Natural killer cell (primary cell): ENCODE data around the gene FNTB. TPM values are rescaled to one million over a fixed set of nuclear protein-coding genes. Genes with fewer than 3 reads are reported as not detected.

Experiments used
- ATAC-seq, 3 donors: fragments of 150-1000 bp in 2 of 3; fragments of 200-7000 bp in 1 of 3; cut with Tn5 transposase; 1 replicate in 1 of 3; 2 replicates in 2 of 3; pipeline ENCODE4 v1.10.0; 2021; ENCODE audit warnings: mild to moderate bottlenecking in 2 of 3, moderate library complexity in 2 of 3
- DNase-seq, 2 donors: peaks; one replicate each; pipeline versions ENCODE4 v3.0.0 to v3.0.0-alpha.2; 2013 to 2021; ENCODE audit warnings: mixed read lengths in 1 of 2
- H3K27ac ChIP-seq: one replicate; pipeline ENCODE4 v1.5.1; 2013; ENCODE audit warnings: mild to moderate bottlenecking, low read length
- H3K27me3 ChIP-seq: one replicate; pipeline ENCODE4 v1.6.1; 2013; ENCODE audit warnings: low read length; ENCODE audit not compliant: control insufficient read depth, insufficient read depth
- H3K36me3 ChIP-seq: one replicate; pipeline ENCODE4 v1.6.1; 2013; ENCODE audit warnings: low read length; ENCODE audit not compliant: control insufficient read depth, insufficient read depth
- H3K4me1 ChIP-seq: one replicate; pipeline ENCODE4 v1.6.1; 2013; ENCODE audit warnings: low read length; ENCODE audit not compliant: control insufficient read depth, insufficient read depth
- H3K4me3 ChIP-seq: one replicate; pipeline ENCODE4 v1.5.1; 2013; ENCODE audit warnings: low read length
- H3K9me3 ChIP-seq: one replicate; pipeline ENCODE4 v1.6.1; 2013; ENCODE audit warnings: low read length; ENCODE audit not compliant: control insufficient read depth, insufficient read depth
- H3K27ac Mint-ChIP-seq, 2 donors: one replicate each; pipeline ENCODE4 v1.8.0; 2022; ENCODE audit warnings: mild to moderate bottlenecking in 2 of 2, mixed read lengths in 2 of 2, moderate library complexity in 1 of 2
- H3K27me3 Mint-ChIP-seq, 2 donors: one replicate each; pipeline ENCODE4 v1.8.0; 2022; ENCODE audit warnings: low read depth in 2 of 2, mixed read lengths in 2 of 2
- H3K36me3 Mint-ChIP-seq: one replicate; pipeline ENCODE4 v1.8.0; 2022; ENCODE audit warnings: mixed read lengths
- H3K4me1 Mint-ChIP-seq, 2 donors: one replicate each; pipeline ENCODE4 v1.8.0; 2022; ENCODE audit warnings: mixed read lengths in 2 of 2
- H3K4me3 Mint-ChIP-seq: one replicate; pipeline ENCODE4 v1.8.0; 2022; ENCODE audit warnings: mild to moderate bottlenecking, moderate library complexity, mixed read lengths
- H3K9me3 Mint-ChIP-seq, 2 donors: one replicate each; pipeline ENCODE4 v1.8.0; 2022; ENCODE audit warnings: mixed read lengths in 2 of 2
- CTCF ChIP-seq: fragments of 200-600 bp; IDR thresholded peaks from one replicate; pipeline ENCODE4 v1.8.0; 2022; ENCODE audit warnings: antibody characterized with exemption
- WGBS: methylation state at CpG from one replicate; pipeline ENCODE4 v1.1.7; 2013; ENCODE audit warnings: missing lambda C conversion rate; ENCODE audit not compliant: insufficient coverage; 5-methylcytosine and 5-hydroxymethylcytosine counted together
- intact Hi-C: fragments of 100-400 bp; cut with micrococcal nuclease; formaldehyde crosslinking; loops from one replicate; pipeline ENCODE4 v1.14.2; 2022
- total RNA-seq, 4 donors: library from RNA; stranded (reverse); fragments of 120-200 nt in 1 of 4; gene quantifications; one replicate each; pipeline versions ENCODE4 v1.2.3 to v1.2.4, GENCODE V29; 2013 to 2022

FNTB gene
- total RNA-seq, 3 donors from 2014 or later (not counting 1 experiment from before 2014, with no cell fraction given), result 4.0 to 8.7 (median 8.4) TPM

- ATAC-seq (no peak), DNase-seq (no peak)
- TF ChIP-seq CTCF, result no peak
- no peak overlapping the region for H3K4me3 Mint-ChIP-seq
- H3K36me3 Mint-ChIP-seq, result peaks cover 5% of the 10 kb centered on the region
- intact Hi-C loops, result no loop called here
- H3K27me3 Mint-ChIP-seq, result no peaks in the 10 kb centered on the region
- no peaks in the 10 kb centered on the region for H3K4me1 ChIP-seq
- H3K9me3 ChIP-seq, result no peaks in the 10 kb centered on the region
- no peaks in the 10 kb centered on the region for H3K9me3 Mint-ChIP-seq
- no peak overlapping the region for H3K27ac Mint-ChIP-seq
- no peak overlapping the region for H3K27ac ChIP-seq
- no peaks in the 10 kb centered on the region for H3K27me3 ChIP-seq
- peaks cover 55% of the 10 kb centered on the region for H3K36me3 ChIP-seq
- WGBS, result 95% methylated on average over 7 of the region's 7 CpGs
- H3K4me3 ChIP-seq, result no peak overlapping the region
- peaks cover 4 to 14% of the 10 kb centered on the region in 2 donors for H3K4me1 Mint-ChIP-seq
These were observed 79.0 kb downstream of the FNTB start for GRCh38 chr14:65065719-65066118.

- 99% methylated on average over 5 of the region's 5 CpGs for WGBS
- no peaks in the 10 kb centered on the region for H3K9me3 Mint-ChIP-seq
- Histone ChIP-seq H3K36me3 (peaks cover 30% of the 10 kb centered on the region), H3K27ac (no peak overlapping the region), H3K9me3 (no peaks in the 10 kb centered on the region), H3K27me3 (no peaks in the 10 kb centered on the region), H3K4me1 (peaks cover 5% of the 10 kb centered on the region), H3K4me3 (no peak overlapping the region)
- H3K4me3 Mint-ChIP-seq, result no peak overlapping the region
- ATAC-seq, result no peak
- no peak for DNase-seq
- no peak for TF ChIP-seq CTCF
- H3K36me3 Mint-ChIP-seq, result no peaks in the 10 kb centered on the region
- peaks cover 17 to 18% of the 10 kb centered on the region in 2 donors for H3K4me1 Mint-ChIP-seq
- no peak overlapping the region for H3K27ac Mint-ChIP-seq
- intact Hi-C loops, result no loop called here
- no peaks in the 10 kb centered on the region for H3K27me3 Mint-ChIP-seq
These were observed 83.2 kb downstream of the FNTB start for GRCh38 chr14:65069874-65070413.

GRCh38 chr14:65070471-65070976 is 83.8 kb downstream of the FNTB start:
- Histone ChIP-seq H3K4me3 (no peak overlapping the region), H3K36me3 (peaks cover 32% of the 10 kb centered on the region), H3K4me1 (peaks cover 5% of the 10 kb centered on the region), H3K27me3 (no peaks in the 10 kb centered on the region), H3K9me3 (no peaks in the 10 kb centered on the region), H3K27ac (no peak overlapping the region)
- H3K4me3 Mint-ChIP-seq, result no peak overlapping the region
- no peaks in the 10 kb centered on the region for H3K36me3 Mint-ChIP-seq
- DNase-seq (no peak), ATAC-seq (no peak)
- H3K27me3 Mint-ChIP-seq, result no peaks in the 10 kb centered on the region
- no peaks in the 10 kb centered on the region for H3K9me3 Mint-ChIP-seq
- WGBS, result 78% methylated on average over 12 of the region's 12 CpGs
- intact Hi-C loops, result no loop called here
- H3K27ac Mint-ChIP-seq, result no peak overlapping the region
- H3K4me1 Mint-ChIP-seq, result peaks cover 23 to 24% of the 10 kb centered on the region in 2 donors
- TF ChIP-seq CTCF, result no peak

GRCh38 chr14:65071544-65071943 is 84.8 kb downstream of the FNTB start:
- Histone ChIP-seq H3K27me3 (no peaks in the 10 kb centered on the region), H3K4me3 (no peak overlapping the region), H3K4me1 (peaks cover 5% of the 10 kb centered on the region), H3K27ac (no peak overlapping the region), H3K9me3 (no peaks in the 10 kb centered on the region), H3K36me3 (peaks cover 34% of the 10 kb centered on the region)
- H3K36me3 Mint-ChIP-seq, result no peaks in the 10 kb centered on the region
- no peak overlapping the region for H3K4me3 Mint-ChIP-seq
- no peak overlapping the region for H3K27ac Mint-ChIP-seq
- WGBS, result 100% methylated on average over 3 of the region's 3 CpGs
- ATAC-seq (no peak), DNase-seq (no peak)
- TF ChIP-seq CTCF, result no peak
- no peaks in the 10 kb centered on the region for H3K9me3 Mint-ChIP-seq
- H3K27me3 Mint-ChIP-seq, result no peaks in the 10 kb centered on the region
- intact Hi-C loops, result no loop called here
- H3K4me1 Mint-ChIP-seq, result peaks cover 28 to 30% of the 10 kb centered on the region in 2 donors
